ENCODE measurements around the gene TRIM36. TPM values are rescaled to one million over a fixed set of nuclear protein-coding genes. Genes with fewer than 3 reads are reported as not detected.

TRIM36 gene
- total RNA-seq, 4 donors from 2014 or later, result 0.72 to 1.9 (median 1.5) TPM

GRCh38 chr5:115160975-115161475, 8.7 kb downstream of the TRIM36 start:
- TF ChIP-seq POLR2A (IDR thresholded peaks at IDR 0.05), result no peak
- no peak for TF ChIP-seq CTCF (IDR thresholded peaks at IDR 0.05)
- WGBS, 2 donors, result 83 to 91% methylated on average over 3 of the region's 3 CpGs
- H3K4me3 ChIP-seq (ENCODE audit: low read depth, poor library complexity, severe bottlenecking), result no peak overlapping the region
- no peak for DNase-seq (ENCODE audit: low spot score in 2 of 2)
- intact Hi-C loops (cut with DNase I; ENCODE audit: low total_unique reads), result no loop called here

- no peak overlapping the region for H3K4me3 ChIP-seq (ENCODE audit: low read depth, poor library complexity, severe bottlenecking)
- WGBS, 2 donors, result 90 to 94% methylated on average over 6 of the region's 6 CpGs
- TF ChIP-seq POLR2A (IDR thresholded peaks at IDR 0.05), result no peak
- TF ChIP-seq CTCF (IDR thresholded peaks at IDR 0.05), result no peak
- intact Hi-C loops (cut with DNase I; ENCODE audit: low total_unique reads), result no loop called here
- no peak for DNase-seq (ENCODE audit: low spot score in 2 of 2)
These were observed 18.4 kb downstream of the TRIM36 start for GRCh38 chr5:115151208-115151805.

- no peak for TF ChIP-seq CTCF (IDR thresholded peaks at IDR 0.05)
- TF ChIP-seq POLR2A (IDR thresholded peaks at IDR 0.05), result no peak
- intact Hi-C loops (cut with DNase I; ENCODE audit: low total_unique reads), result no loop called here
- WGBS, 2 donors, result 79% methylated on average over 5 of the region's 5 CpGs
- DNase-seq (ENCODE audit: low spot score in 2 of 2), result no peak
- no peak overlapping the region for H3K4me3 ChIP-seq (ENCODE audit: low read depth, poor library complexity, severe bottlenecking)
These were observed 19.2 kb downstream of the TRIM36 start for GRCh38 chr5:115150512-115150911.

- 70 to 78% methylated on average over 5 of the region's 5 CpGs for WGBS, 2 donors
- intact Hi-C loops (cut with DNase I; ENCODE audit: low total_unique reads), result no loop called here
- no peak for DNase-seq (ENCODE audit: low spot score in 2 of 2)
- H3K4me3 ChIP-seq (ENCODE audit: low read depth, poor library complexity, severe bottlenecking), result no peak overlapping the region
- TF ChIP-seq POLR2A (IDR thresholded peaks at IDR 0.05), result no peak
These were observed 22.7 kb downstream of the TRIM36 start for GRCh38 chr5:115147052-115147451.

GRCh38 chr5:115136294-115136693, 33.4 kb downstream of the TRIM36 start:
- DNase-seq (ENCODE audit: low spot score in 2 of 2), result no peak
- intact Hi-C loops (cut with DNase I; ENCODE audit: low total_unique reads), result no loop called here
- WGBS, 2 donors, result 80 to 86% methylated on average over 2 of the region's 2 CpGs
- no peak for TF ChIP-seq POLR2A (IDR thresholded peaks at IDR 0.05)
- TF ChIP-seq CTCF (IDR thresholded peaks at IDR 0.05), result no peak
- no peak overlapping the region for H3K4me3 ChIP-seq (ENCODE audit: low read depth, poor library complexity, severe bottlenecking)

GRCh38 chr5:115132465-115132864, 37.2 kb downstream of the TRIM36 start:
- DNase-seq (ENCODE audit: low spot score in 2 of 2), result no peak
- H3K4me3 ChIP-seq (ENCODE audit: low read depth, poor library complexity, severe bottlenecking), result no peak overlapping the region
- 23 to 38% methylated on average over 2 of the region's 2 CpGs for WGBS, 2 donors
- no peak for TF ChIP-seq CTCF (IDR thresholded peaks at IDR 0.05)
- no peak for TF ChIP-seq POLR2A (IDR thresholded peaks at IDR 0.05)
- intact Hi-C loops (cut with DNase I; ENCODE audit: low total_unique reads), result no loop called here

Data from lower leg skin (tissue), 4 donors.